HuH-7.5 (cell line): ENCODE measurements around the gene SYT1.
A peak's percentile ranks its signal among the peaks of the same experiment; 100 is the strongest.

Source experiments
- DNase-seq: peaks from one replicate; pipeline ENCODE4 v3.0.0; 2011; ENCODE audit warnings: low spot score

SYT1 gene

GRCh38 chr12:79296133-79296532, 431.6 kb downstream of the SYT1 start:
- DNase-seq = no peak

- no peak for DNase-seq
Observed at GRCh38 chr12:79296871-79297270, 432.3 kb downstream of the SYT1 start.

- DNase-seq = no peak
Observed at GRCh38 chr12:79298506-79298905, 433.9 kb downstream of the SYT1 start.

GRCh38 chr12:79299447-79300198, 435.0 kb downstream of the SYT1 start:
- peak; percentile 28 for DNase-seq

- peak; percentile 50 for DNase-seq
Observed at GRCh38 chr12:79300199-79300568, 435.6 kb downstream of the SYT1 start.

- no peak for DNase-seq
Observed at GRCh38 chr12:79301181-79301580, 436.6 kb downstream of the SYT1 start.

- DNase-seq = no peak
Observed at GRCh38 chr12:79302162-79302814, 437.7 kb downstream of the SYT1 start.

- DNase-seq = no peak
Observed at GRCh38 chr12:79307340-79307739, 442.8 kb downstream of the SYT1 start.

GRCh38 chr12:79309039-79309438, 444.5 kb downstream of the SYT1 start:
- DNase-seq = no peak

GRCh38 chr12:79317179-79317847, 452.7 kb downstream of the SYT1 start:
- no peak for DNase-seq

GRCh38 chr12:79322905-79323304, 458.3 kb downstream of the SYT1 start:
- DNase-seq = no peak

- DNase-seq = no peak
Observed at GRCh38 chr12:79324571-79324970, 460.0 kb downstream of the SYT1 start.

- no peak for DNase-seq
Observed at GRCh38 chr12:79326222-79326621, 461.6 kb downstream of the SYT1 start.

GRCh38 chr12:79326663-79327062, 462.1 kb downstream of the SYT1 start:
- DNase-seq = no peak

GRCh38 chr12:79327465-79327864, 462.9 kb downstream of the SYT1 start:
- DNase-seq = no peak

- DNase-seq = no peak
Observed at GRCh38 chr12:79329933-79330332, 465.4 kb downstream of the SYT1 start.

- no peak for DNase-seq
Observed at GRCh38 chr12:79331870-79332269, 467.3 kb downstream of the SYT1 start.

- no peak for DNase-seq
Observed at GRCh38 chr12:79333144-79333543, 468.6 kb downstream of the SYT1 start.

- DNase-seq = no peak
Observed at GRCh38 chr12:79337662-79338290, 473.2 kb downstream of the SYT1 start.

- DNase-seq = peak; percentile 39
Observed at GRCh38 chr12:79344855-79345847, 480.6 kb downstream of the SYT1 start.

- DNase-seq = no peak
Observed at GRCh38 chr12:79347866-79348265, 483.3 kb downstream of the SYT1 start.

GRCh38 chr12:79351251-79351650, 486.7 kb downstream of the SYT1 start:
- no peak for DNase-seq
